ENCODE results near the gene L3MBTL2.

The L3MBTL2 gene

DNA sequence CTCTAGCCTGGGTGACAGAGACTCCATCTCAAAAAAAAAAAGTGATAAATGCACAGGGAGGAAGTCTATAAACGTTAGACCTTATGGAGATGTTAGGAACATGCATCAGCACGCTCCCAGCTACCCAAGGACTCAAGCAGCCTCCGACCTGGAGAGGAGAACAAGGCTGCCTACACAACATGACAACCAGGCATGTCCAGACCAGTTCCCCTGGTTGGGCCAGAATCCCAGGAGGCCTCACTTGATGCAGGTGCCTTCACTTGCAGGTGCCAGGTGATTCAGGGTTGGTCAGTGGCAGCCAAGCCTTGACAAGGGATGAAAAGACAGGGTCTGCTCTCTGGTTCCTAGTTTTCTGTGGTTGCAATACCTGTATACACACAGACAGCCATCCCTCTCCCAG lies 75.0 kb downstream of the L3MBTL2 start:
- FAIRE-seq, result no peak

DNA sequence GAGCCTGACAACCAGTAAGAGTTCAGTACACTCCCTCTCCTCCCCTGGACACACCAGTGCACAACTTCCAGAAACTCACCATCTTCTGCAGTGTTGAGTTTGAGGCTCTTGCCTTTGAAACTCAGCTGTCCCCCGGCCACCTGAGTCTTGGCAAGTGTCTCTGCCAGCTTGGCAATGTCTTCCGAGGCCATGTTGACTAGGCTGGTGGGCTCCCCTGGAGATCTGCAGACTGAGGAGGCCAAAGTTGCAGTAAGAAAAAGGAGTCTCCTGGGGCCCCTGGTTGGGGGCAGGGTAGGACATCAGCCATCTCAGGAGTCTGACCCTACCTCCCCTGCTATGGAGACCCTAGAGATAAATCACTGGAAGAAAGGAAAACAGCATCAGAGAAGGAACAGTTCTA lies 75.7 kb downstream of the L3MBTL2 start:
- FAIRE-seq, result no peak

Measured in islet of Langerhans (tissue), 1 donor.